GM12874 (cell line): ENCODE results near the gene DPYD.

Source experiments
- CTCF ChIP-seq: IDR thresholded peaks from 2 replicates; pipeline ENCODE4 v1.5.1; 2011; ENCODE audit warnings: low read depth, mild to moderate bottlenecking, control low read depth, low read length, moderate library complexity; ENCODE audit not compliant: insufficient read depth

DPYD gene

DNA sequence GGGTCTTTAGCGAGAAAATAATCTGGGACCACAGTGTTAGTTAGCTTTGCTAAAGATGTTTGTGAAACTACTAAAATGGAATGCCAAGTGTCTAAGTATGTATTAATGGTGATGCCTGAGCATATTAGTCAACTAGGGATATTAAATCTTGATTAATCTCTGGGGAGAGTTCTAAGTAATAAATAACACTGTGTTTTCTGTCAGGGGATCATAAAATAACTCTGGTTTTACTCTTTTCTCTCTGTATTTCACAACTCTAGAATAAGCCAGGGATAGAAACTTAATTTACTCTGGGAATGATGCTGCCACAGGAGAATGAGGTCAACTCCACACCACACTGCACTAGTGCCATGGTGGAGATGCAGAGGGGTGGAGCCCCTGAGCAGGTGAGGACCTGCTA, 800.0 kb downstream of the DPYD start:
- TF ChIP-seq CTCF: no peak

- no peak for TF ChIP-seq CTCF
Observed at GRCh38 chr1:97119260-97120158, 801.3 kb downstream of the DPYD start.

DNA sequence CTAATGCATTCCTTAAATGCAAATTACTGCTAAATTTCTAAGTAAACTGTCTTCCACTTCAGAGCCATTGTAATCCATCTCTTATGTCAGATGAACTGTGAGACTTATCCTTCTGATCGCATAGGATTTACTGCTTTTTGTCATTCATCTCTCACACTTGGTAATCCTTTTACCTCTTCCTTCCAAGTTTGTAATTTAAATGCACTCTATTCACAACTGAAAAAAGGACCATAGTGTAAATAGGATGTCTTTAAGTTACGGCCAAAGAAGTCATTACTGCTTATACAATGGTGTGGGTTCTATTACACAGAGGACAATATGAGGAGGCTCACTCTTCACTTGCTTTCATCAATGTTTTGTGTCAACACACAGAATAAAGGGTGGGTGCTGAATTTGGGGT, 806.0 kb downstream of the DPYD start:
- TF ChIP-seq CTCF: no peak

DNA sequence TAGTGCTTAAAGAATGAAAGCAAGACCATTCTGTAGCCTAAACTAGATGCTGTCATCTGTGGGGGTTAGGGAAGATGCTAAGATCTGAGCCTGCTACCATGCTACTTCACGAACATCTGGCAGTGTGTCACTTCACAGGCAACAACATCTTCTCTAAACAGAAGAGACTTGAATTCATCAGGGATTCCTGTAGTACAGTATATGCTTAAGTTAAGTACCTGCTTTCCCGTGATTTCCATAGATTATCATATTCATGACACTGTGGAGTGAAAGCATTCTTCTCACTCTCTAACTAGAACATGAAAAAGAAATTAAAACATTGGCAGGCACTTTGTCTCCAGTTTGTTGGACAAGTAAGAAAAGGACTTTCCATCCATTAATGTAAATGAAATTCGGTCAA, 808.4 kb downstream of the DPYD start:
- TF ChIP-seq CTCF: no peak

DNA sequence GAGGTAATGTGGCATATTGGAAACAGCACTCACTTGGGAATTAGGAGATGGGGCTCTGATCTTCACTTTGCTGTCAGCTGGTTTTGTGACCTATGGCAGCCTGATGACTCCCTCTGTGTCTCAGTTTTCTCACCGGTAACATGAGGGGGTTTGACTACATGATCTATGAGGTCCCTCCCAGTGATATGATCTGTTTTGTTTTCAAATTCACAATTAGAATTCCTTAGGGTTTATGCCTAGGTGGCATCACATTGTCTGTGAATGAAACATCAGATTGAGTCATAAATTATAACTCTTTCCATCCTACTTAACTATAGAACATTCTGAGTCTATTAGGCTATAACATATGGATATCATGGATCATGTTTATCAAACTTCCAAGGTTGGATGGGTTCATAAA, 812.7 kb downstream of the DPYD start:
- TF ChIP-seq CTCF: no peak

- no peak for TF ChIP-seq CTCF
Observed at GRCh38 chr1:97105531-97105930, 815.3 kb downstream of the DPYD start.

DNA sequence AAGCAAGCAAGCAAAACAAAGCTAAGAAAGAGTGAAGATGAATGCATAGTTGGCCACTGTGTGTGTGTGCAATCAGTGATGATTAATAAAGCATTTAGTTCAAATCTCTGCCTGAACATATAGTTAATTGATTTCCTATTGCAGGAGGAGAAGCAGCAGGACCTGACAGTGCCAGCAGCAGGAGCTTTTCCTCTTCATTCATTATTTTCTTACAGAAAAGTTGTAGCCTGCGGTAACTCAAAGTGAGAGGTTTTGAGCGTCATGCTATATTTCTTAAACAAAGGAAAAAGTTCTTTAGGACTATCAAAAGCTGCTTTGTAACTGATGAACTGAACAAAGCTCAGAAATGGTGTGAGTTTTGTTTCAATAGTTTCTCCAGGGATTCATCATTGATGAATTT, 819.3 kb downstream of the DPYD start:
- TF ChIP-seq CTCF: no peak
